Right lobe of liver (tissue), 4 donors: ENCODE measurements around the gene ZBTB45.

Experiments used
- POLR2A ChIP-seq: fragments of 450-650 bp; IDR thresholded peaks from one replicate; pipeline ENCODE4 v1.6.1; 2017; ENCODE audit warnings: antibody characterized with exemption, mild to moderate bottlenecking
- TF ChIP-seq, protein P1 (sequence below), 4 donors: fragments of 200-600 bp in 3 of 4; fragments of 450-650 bp in 1 of 4; IDR thresholded peaks; one replicate each; pipeline versions ENCODE4 v1.5.1 to v1.8.0; 2016 to 2022; ENCODE audit warnings: antibody characterized with exemption in 4 of 4, mild to moderate bottlenecking in 2 of 4
- donor health status: DM: no; HTN: no; CAD: no.
- donor health status: DM: no; HTN: no; CAD: no.
- donor health status: DM: no; HTN: yes; CAD: no.

DNA sequence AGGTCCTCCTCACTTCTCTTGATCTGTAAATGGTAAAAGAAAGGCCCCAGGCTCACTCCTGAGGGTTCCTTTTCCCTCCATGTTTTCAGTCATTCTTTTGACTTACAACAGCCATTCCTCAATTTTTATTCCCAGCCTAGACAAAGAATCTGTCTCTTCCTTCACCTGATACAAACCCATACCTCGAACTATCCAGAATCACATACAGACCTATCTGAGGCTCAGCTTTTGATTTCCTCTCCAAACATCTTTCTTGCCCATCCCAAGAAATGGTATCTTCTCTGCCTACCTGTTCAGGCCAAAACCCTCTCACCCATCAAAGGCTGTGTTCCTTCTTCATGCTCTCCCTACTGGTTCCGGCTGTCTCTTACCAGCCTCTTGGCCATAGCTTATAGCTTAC is 33.0 kb upstream of the ZBTB45 start:
- TF ChIP-seq, protein P1, sequence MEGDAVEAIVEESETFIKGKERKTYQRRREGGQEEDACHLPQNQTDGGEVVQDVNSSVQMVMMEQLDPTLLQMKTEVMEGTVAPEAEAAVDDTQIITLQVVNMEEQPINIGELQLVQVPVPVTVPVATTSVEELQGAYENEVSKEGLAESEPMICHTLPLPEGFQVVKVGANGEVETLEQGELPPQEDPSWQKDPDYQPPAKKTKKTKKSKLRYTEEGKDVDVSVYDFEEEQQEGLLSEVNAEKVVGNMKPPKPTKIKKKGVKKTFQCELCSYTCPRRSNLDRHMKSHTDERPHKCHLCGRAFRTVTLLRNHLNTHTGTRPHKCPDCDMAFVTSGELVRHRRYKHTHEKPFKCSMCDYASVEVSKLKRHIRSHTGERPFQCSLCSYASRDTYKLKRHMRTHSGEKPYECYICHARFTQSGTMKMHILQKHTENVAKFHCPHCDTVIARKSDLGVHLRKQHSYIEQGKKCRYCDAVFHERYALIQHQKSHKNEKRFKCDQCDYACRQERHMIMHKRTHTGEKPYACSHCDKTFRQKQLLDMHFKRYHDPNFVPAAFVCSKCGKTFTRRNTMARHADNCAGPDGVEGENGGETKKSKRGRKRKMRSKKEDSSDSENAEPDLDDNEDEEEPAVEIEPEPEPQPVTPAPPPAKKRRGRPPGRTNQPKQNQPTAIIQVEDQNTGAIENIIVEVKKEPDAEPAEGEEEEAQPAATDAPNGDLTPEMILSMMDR (IDR thresholded peaks at IDR 0.05) = no peak
- no peak for TF ChIP-seq POLR2A
